OCI-LY7 (cell line): Measurements from ENCODE around the gene SMARCA2.

Source experiments
- CTCF ChIP-seq: fragments of 200-600 bp; sonication (generic); conservative IDR thresholded peaks from 2 replicates; pipeline ENCODE4 v1.5.1; 2014; ENCODE audit warnings: mild to moderate bottlenecking, antibody characterized with exemption, low read length, moderate library complexity, mixed read lengths
- EZH2phosphoT487 ChIP-seq: fragments of 200-600 bp; sonication (generic); IDR thresholded peaks from 2 replicates; pipeline ENCODE4 v1.6.1; 2018; ENCODE audit warnings: low read depth, borderline replicate concordance, mild to moderate bottlenecking, mixed run types, antibody characterized with exemption, low read length, moderate library complexity, mixed read lengths

DNA sequence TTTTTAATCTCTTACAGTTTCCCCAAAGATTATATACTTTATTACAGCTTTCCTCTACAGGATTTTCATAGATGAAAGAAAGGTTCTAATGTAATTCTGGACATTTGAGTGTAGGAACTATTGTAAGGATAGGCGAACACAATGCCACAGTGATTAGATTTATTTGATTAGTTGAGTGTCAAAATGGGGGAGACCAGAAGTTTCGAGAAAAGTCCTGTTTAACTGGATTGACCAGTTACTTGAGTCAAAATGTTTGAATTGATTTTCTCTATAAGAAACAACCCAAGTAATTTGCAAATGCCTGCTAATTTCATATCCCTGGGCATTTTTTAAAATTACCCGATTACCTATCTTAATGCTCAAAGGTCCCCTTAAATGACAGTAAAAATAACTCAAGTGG, 50.6 kb downstream of the SMARCA2 start:
- TF ChIP-seq CTCF = no peak
- no peak for TF ChIP-seq EZH2phosphoT487
